B cell (primary cell): Measurements from ENCODE around the gene URGCP. TPM values are rescaled to one million over a fixed set of nuclear protein-coding genes. Genes with fewer than 3 reads are reported as not detected.
A peak's percentile ranks its signal among the peaks of the same experiment; 100 is the strongest.

Experiments
- ATAC-seq: fragments of 200-7000 bp; cut with Tn5 transposase; one replicate; pipeline ENCODE4 v1.10.0; 2021; ENCODE audit warnings: low read depth, mild to moderate bottlenecking, moderate number of reproducible peaks, moderate library complexity
- CTCF ChIA-PET: fragments of 350-600 bp; sonication (Branson Sonifier 250); formaldehyde crosslinking; loops from one replicate; lab custom pipeline; 2021; ENCODE audit warnings: antibody characterized with exemption, inconsistent platforms; lab: Charles Lee
- POLR2A ChIA-PET: fragments of 350-600 bp; sonication (Branson Sonifier 250); formaldehyde crosslinking; loops from one replicate; lab custom pipeline; 2021; ENCODE audit warnings: antibody characterized with exemption; lab: Charles Lee
- DNase-seq: peaks from one replicate; pipeline ENCODE4 v3.0.0; 2013
- H2AFZ ChIP-seq: 2 replicates; pipeline ENCODE4 v1.6.1; 2012; ENCODE audit warnings: mild to moderate bottlenecking, low read depth, low read length; ENCODE audit not compliant: insufficient read depth, poor library complexity, severe bottlenecking
- H3K27ac ChIP-seq, 2 donors: 1 replicate in 1 of 2; 2 replicates in 1 of 2; pipeline ENCODE4 v1.5.1; 2012 to 2013; ENCODE audit warnings: low read length in 2 of 2, mild to moderate bottlenecking in 2 of 2, moderate library complexity in 1 of 2
- H3K27me3 ChIP-seq, 4 experiments: fragments of 200-600 bp in 1 of 4; sonication (generic) in 1 of 4; replicated peaks in 1 of 4; 1 replicate in 2 of 4; 2 replicates in 2 of 4; pipeline versions ENCODE4 v1.6.1 to v1.7.0; 2013 to 2016; ENCODE audit warnings: low read length in 3 of 4, mild to moderate bottlenecking in 2 of 4, mixed read lengths in 1 of 4, moderate library complexity in 1 of 4; ENCODE audit not compliant: insufficient read depth in 4 of 4, control insufficient read depth in 3 of 4; ENCODE audit errors: control extremely low read depth in 1 of 4
- H3K36me3 ChIP-seq, 2 experiments: replicated peaks in 1 of 2; 1 replicate in 1 of 2; 2 replicates in 1 of 2; pipeline versions ENCODE4 v1.6.1 to v1.7.1; 2013; ENCODE audit warnings: low read length in 1 of 2; ENCODE audit not compliant: insufficient read depth in 2 of 2, control insufficient read depth in 1 of 2; ENCODE audit errors: control extremely low read depth in 1 of 2, extremely low read depth in 1 of 2
- H3K4me1 ChIP-seq, 2 donors: fragments of 200-600 bp in 1 of 2; sonication (generic) in 1 of 2; 1 replicate in 1 of 2; 2 replicates in 1 of 2; pipeline versions ENCODE4 v1.5.1 to v1.6.1; 2013 to 2017; ENCODE audit warnings: low read length in 2 of 2; ENCODE audit not compliant: control insufficient read depth in 2 of 2, insufficient read depth in 2 of 2
- H3K4me2 ChIP-seq: replicated peaks from 2 replicates; pipeline ENCODE3; 2012; ENCODE audit warnings: mild to moderate bottlenecking, low read depth, low read length; ENCODE audit not compliant: poor library complexity, severe bottlenecking
- H3K4me3 ChIP-seq, 5 experiments: fragments of 200-600 bp in 1 of 5; sonication (generic) in 1 of 5; 1 replicate in 3 of 5; 2 replicates in 2 of 5; pipeline versions ENCODE4 v1.5.1 to v1.7.0; 2011 to 2016; ENCODE audit warnings: low read length in 4 of 5, mild to moderate bottlenecking in 4 of 5, low read depth in 2 of 5, control low read depth in 1 of 5, moderate library complexity in 1 of 5; ENCODE audit not compliant: insufficient read depth in 1 of 5; ENCODE audit errors: control extremely low read depth in 1 of 5, extremely low read depth in 1 of 5
- H3K79me2 ChIP-seq: fragments of 200-600 bp; sonication (generic); one replicate; pipeline ENCODE4 v1.6.0; 2016; ENCODE audit warnings: low read length; ENCODE audit not compliant: control insufficient read depth, insufficient read depth
- H3K9ac ChIP-seq: fragments of 200-600 bp; sonication (generic); 2 replicates; pipeline ENCODE4 v1.6.1; 2017; ENCODE audit warnings: mild to moderate bottlenecking, low read length, moderate library complexity
- H3K9me3 ChIP-seq, 3 donors: one replicate each; pipeline versions ENCODE4 v1.6.1 to v1.7.1; 2013; ENCODE audit warnings: low read length in 2 of 3; ENCODE audit not compliant: control insufficient read depth in 2 of 3, insufficient read depth in 1 of 3; ENCODE audit errors: control extremely low read depth in 1 of 3
- H4K20me1 ChIP-seq: 2 replicates; pipeline ENCODE4 v1.6.0; 2012; ENCODE audit warnings: mild to moderate bottlenecking, low read length; ENCODE audit not compliant: insufficient read depth, control insufficient read depth, poor library complexity, severe bottlenecking
- H3K27ac Mint-ChIP-seq: one replicate; pipeline ENCODE4 v1.8.0; 2021; ENCODE audit warnings: mixed read lengths
- H3K27me3 Mint-ChIP-seq: one replicate; pipeline ENCODE4 v1.8.0; 2021; ENCODE audit warnings: mixed read lengths
- H3K4me1 Mint-ChIP-seq: one replicate; pipeline ENCODE4 v1.8.0; 2021; ENCODE audit warnings: mixed read lengths
- H3K4me3 Mint-ChIP-seq: one replicate; pipeline ENCODE4 v1.8.0; 2021; ENCODE audit warnings: mixed read lengths
- H3K9me3 Mint-ChIP-seq: one replicate; pipeline ENCODE4 v1.8.0; 2022; ENCODE audit warnings: mixed read lengths; ENCODE audit not compliant: insufficient read depth
- CTCF ChIP-seq: fragments of 200-600 bp; IDR thresholded peaks from one replicate; pipeline ENCODE4 v1.8.0; 2022; ENCODE audit warnings: antibody characterized with exemption, mild to moderate bottlenecking
- EZH2 ChIP-seq: IDR thresholded peaks from 2 replicates; pipeline ENCODE4 v1.6.1; 2012; ENCODE audit warnings: borderline replicate concordance, low read depth, mild to moderate bottlenecking, moderate library complexity, low read length; ENCODE audit not compliant: insufficient read depth, poor library complexity, severe bottlenecking
- WGBS: methylation state at CpG from one replicate; pipeline ENCODE4 v1.1.5; 2013; ENCODE audit warnings: missing lambda C conversion rate; ENCODE audit not compliant: insufficient coverage; 5-methylcytosine and 5-hydroxymethylcytosine counted together
- intact Hi-C: fragments of 100-400 bp; cut with micrococcal nuclease; formaldehyde crosslinking; loops from one replicate; pipeline ENCODE4 v1.10.0; 2022
- polyA plus RNA-seq: library from polyadenylated mRNA; depleted of rRNA; stranded (reverse); fragments of >200 nt; gene quantifications from 2 replicates; pipeline ENCODE4 v1.2.3, GENCODE V29; 2012
- total RNA-seq, 2 donors: library from RNA; stranded (reverse); fragments of 120-200 nt in 1 of 2; gene quantifications; 1 replicate in 1 of 2; 2 replicates in 1 of 2; pipeline versions ENCODE4 v1.2.3 to v1.2.4, GENCODE V29; 2013 to 2022

URGCP gene
- total and polyA plus RNA-seq, 2 donors (not counting 1 experiment from before 2014, with no cell fraction given): 16.5 to 25.1 TPM

- peaks cover 13% of the 10 kb centered on the region for H4K20me1 ChIP-seq
- peak overlapping the region; percentile 47 to 75 (median 57) for H3K4me3 ChIP-seq
- no peaks in the 10 kb centered on the region for H3K27me3 ChIP-seq
- H3K79me2 ChIP-seq: peaks cover 43% of the 10 kb centered on the region
- H3K4me1 ChIP-seq: peaks cover 9 to 18% of the 10 kb centered on the region in 2 donors
- peak overlapping the region; percentile 97 for H3K27ac Mint-ChIP-seq
- peak overlapping the region in 1 of 2 donors; percentile 35 for H3K27ac ChIP-seq
- no peak for DNase-seq
- H3K9me3 Mint-ChIP-seq: no peaks in the 10 kb centered on the region
- H3K9me3 ChIP-seq: no peaks in the 10 kb centered on the region
- no peaks in the 10 kb centered on the region for H3K36me3 ChIP-seq
- ChIA-PET POLR2A (interaction anchor here (0.5 to 1.0 kb wide), 4 partner anchors 21 to 115 kb away, joined by 3 to 6 read pairs (median 4); partner anchors contain the start of gene MRPS24), CTCF (interaction anchor here (0.7 kb wide), 1 partner anchor 9 kb away, joined by 3 read pairs; no protein-coding TSS in a partner anchor)
- peak overlapping the region; percentile 82 for H2AFZ ChIP-seq
- H3K27me3 Mint-ChIP-seq: no peaks in the 10 kb centered on the region
- peak overlapping the region; percentile 97 for H3K4me3 Mint-ChIP-seq
- peaks cover 30% of the 10 kb centered on the region for H3K4me1 Mint-ChIP-seq
- ATAC-seq: no peak
- peak overlapping the region; percentile 76 for H3K9ac ChIP-seq
- TF ChIP-seq CTCF (no peak), EZH2 (no peak)
- 69% methylated on average over 6 of the region's 8 CpGs for WGBS
- peak overlapping the region; percentile 86 for H3K4me2 ChIP-seq
- intact Hi-C loops: no loop called here
Measured at GRCh38 chr7:43905209-43905946, 1.0 kb downstream of the URGCP start.
